Memory B cell (primary cell): Measurements from ENCODE around the gene MICU1.
"Not testable (repeated sequence)": the region's sequence is repeated elsewhere in the genome, so short reads cannot be mapped to it uniquely, and the experiment has no call there.

Experiments used
- ATAC-seq: fragments of 150-1000 bp; cut with Tn5 transposase; 2 replicates; pipeline ENCODE4 v1.10.0; 2021; ENCODE audit warnings: low read depth, mild to moderate bottlenecking, moderate library complexity
- DNase-seq, 2 donors: peaks; one replicate each; pipeline ENCODE4 v3.0.0; 2022; ENCODE audit warnings: low spot score in 2 of 2
- H3K27ac Mint-ChIP-seq: one replicate; pipeline ENCODE4 v1.8.0; 2022; ENCODE audit warnings: mild to moderate bottlenecking, moderate library complexity, mixed read lengths
- H3K27me3 Mint-ChIP-seq: one replicate; pipeline ENCODE4 v1.8.0; 2022; ENCODE audit warnings: mixed read lengths
- H3K36me3 Mint-ChIP-seq: one replicate; pipeline ENCODE4 v1.8.0; 2022; ENCODE audit warnings: mild to moderate bottlenecking, mixed read lengths
- H3K4me1 Mint-ChIP-seq: one replicate; pipeline ENCODE4 v1.8.0; 2022; ENCODE audit warnings: mixed read lengths
- H3K4me3 Mint-ChIP-seq: one replicate; pipeline ENCODE4 v1.8.0; 2022; ENCODE audit warnings: mild to moderate bottlenecking, moderate library complexity, mixed read lengths
- H3K9me3 Mint-ChIP-seq: one replicate; pipeline ENCODE4 v1.8.0; 2022; ENCODE audit warnings: mixed read lengths

MICU1 gene

DNA sequence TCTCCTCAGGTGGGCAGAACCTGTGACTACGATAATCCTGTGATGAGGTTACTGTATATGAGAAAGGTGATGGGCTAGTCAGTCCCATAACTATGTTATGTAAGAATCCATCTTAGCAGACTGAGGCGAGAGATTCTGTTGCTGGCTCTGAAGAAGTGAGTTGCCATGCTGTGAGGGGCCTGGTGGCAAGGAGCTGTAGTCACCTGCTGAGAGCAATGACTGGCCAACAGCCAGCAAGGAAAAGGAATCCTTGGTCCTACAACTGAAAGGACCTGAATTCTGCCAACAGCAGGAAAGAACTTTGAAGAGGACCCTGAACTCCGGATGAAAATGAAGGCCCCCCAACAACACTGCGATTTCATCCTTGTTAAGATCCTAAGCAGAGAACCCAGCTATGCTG lies 240.2 kb downstream of the MICU1 start:
- Mint-ChIP-seq H3K27me3 (no peaks in the 10 kb centered on the region), H3K36me3 (peaks cover 2% of the 10 kb centered on the region), H3K9me3 (no peaks in the 10 kb centered on the region), H3K4me3 (no peak overlapping the region), H3K27ac (no peak overlapping the region), H3K4me1 (peaks cover 2% of the 10 kb centered on the region)
- no peak for DNase-seq
- no peak for ATAC-seq

DNA sequence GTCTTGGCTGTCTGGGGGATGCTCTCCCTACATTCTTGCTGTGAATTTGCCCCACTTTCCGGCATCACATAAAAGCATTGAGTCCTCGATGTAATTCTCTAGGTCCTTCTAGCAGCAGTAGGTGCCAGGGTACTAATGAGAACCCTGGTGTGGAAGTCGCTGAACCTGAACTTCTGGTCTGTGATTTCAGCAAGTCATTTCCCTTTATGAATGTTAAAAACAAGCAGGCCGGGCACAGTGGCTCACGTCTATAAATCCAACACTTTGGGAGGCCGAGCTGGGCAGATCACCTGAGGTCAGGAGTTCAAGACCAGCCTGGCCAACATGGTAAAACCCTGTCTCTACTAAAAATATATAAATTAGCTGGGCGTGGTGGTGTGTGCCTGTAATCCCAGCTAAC lies 240.9 kb downstream of the MICU1 start:
- H3K27me3 Mint-ChIP-seq, H3K4me1 Mint-ChIP-seq, H3K9me3 Mint-ChIP-seq, DNase-seq, H3K36me3 Mint-ChIP-seq, ATAC-seq, H3K4me3 Mint-ChIP-seq, H3K27ac Mint-ChIP-seq: not testable (repeated sequence)

DNA sequence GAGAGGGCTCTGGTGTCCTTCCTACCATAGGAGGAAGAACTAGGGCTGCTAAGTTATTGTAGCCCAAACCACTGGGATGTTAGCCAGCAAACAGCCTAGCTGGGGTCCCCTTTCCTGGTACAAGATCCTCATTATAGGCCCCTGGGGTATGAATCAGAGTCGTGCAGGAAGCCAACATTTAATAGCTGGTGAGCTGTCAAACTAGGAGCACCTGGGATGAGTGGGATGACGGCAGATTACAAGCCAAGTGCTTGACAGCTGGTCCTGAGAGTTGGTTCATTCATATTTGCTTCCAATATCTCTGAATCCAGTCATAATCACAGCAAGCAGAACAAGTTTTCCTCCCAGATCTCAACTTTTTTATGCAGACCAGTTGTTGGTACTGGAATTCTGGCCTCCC lies 246.1 kb downstream of the MICU1 start:
- Mint-ChIP-seq H3K9me3 (no peaks in the 10 kb centered on the region), H3K4me1 (peaks cover under 1% of the 10 kb centered on the region), H3K27ac (peak overlapping the region; percentile 13), H3K36me3 (peaks cover 12% of the 10 kb centered on the region), H3K4me3 (no peak overlapping the region), H3K27me3 (no peaks in the 10 kb centered on the region)
- ATAC-seq (no peak), DNase-seq (no peak)

DNA sequence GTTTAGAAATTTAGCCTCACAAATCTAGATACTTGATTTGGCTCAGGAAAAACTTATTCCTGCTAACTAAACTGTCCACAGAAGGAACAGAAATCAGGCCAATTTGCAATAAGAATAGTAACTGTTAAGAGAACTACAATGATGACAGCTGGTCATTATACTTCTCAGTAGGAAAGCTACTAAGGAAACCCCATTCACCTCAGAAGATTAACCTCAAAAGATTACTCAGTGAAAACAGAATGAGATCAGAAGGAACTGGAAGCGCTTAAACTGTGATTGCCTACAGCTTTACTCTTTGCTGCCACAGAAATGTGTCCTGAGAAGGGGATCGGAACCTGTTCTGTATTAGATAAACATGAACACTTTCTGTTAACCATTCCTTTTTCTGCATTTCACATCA lies 246.8 kb downstream of the MICU1 start:
- Mint-ChIP-seq H3K27ac (peak overlapping the region; percentile 13), H3K4me3 (no peak overlapping the region), H3K27me3 (no peaks in the 10 kb centered on the region), H3K4me1 (no peaks in the 10 kb centered on the region), H3K9me3 (no peaks in the 10 kb centered on the region), H3K36me3 (peaks cover 14% of the 10 kb centered on the region)
- ATAC-seq (no peak), DNase-seq (no peak)

DNA sequence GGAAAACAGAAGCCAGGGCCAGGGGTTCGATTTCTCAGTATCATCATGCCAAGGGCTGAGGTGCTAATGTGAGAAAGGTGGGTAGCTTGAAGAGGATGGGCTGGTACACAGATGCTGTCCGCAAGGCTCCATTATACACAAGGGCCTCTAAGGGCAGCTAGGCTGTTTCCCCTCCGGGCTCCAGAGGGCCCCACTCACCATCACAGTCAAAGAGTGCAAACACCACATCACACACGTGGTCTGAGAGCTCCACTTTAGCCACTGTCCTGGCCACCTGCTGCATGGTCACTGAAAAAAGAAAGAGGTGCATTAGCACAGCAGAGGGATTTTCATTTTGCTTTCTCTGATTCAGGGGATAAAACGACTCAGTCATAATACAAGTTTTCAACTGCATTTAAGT lies 250.3 kb downstream of the MICU1 start:
- no peak for ATAC-seq
- DNase-seq = no peak
- H3K36me3 Mint-ChIP-seq = peaks cover 14% of the 10 kb centered on the region

DNA sequence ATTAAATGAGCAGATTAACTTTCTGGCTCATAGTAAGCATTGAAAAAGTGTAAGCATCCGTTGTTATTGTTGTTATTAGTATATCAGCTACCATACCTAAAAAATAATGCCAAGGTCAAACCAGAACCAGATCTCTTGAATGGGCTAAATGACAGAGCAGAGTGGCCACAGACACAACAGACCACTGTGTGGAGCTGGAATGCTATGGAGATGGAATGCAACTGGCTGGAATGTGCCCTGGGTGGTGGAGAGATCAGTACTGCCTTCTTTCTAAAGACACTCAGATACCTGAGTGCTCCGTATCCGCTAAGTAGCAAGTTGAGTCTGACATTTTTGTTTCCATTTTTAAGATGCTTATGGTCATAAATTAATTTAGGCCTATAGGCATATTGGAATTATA lies 250.7 kb downstream of the MICU1 start:
- Mint-ChIP-seq H3K27ac (no peak overlapping the region), H3K4me3 (no peak overlapping the region), H3K9me3 (no peaks in the 10 kb centered on the region), H3K36me3 (peaks cover 14% of the 10 kb centered on the region), H3K27me3 (no peaks in the 10 kb centered on the region), H3K4me1 (no peaks in the 10 kb centered on the region)
- DNase-seq (no peak), ATAC-seq (no peak)

More for the DNA sequence above, 250.3 kb downstream of the MICU1 start:
- Mint-ChIP-seq H3K27ac (no peak overlapping the region), H3K4me1 (no peaks in the 10 kb centered on the region), H3K27me3 (no peaks in the 10 kb centered on the region), H3K9me3 (no peaks in the 10 kb centered on the region), H3K4me3 (no peak overlapping the region)

DNA sequence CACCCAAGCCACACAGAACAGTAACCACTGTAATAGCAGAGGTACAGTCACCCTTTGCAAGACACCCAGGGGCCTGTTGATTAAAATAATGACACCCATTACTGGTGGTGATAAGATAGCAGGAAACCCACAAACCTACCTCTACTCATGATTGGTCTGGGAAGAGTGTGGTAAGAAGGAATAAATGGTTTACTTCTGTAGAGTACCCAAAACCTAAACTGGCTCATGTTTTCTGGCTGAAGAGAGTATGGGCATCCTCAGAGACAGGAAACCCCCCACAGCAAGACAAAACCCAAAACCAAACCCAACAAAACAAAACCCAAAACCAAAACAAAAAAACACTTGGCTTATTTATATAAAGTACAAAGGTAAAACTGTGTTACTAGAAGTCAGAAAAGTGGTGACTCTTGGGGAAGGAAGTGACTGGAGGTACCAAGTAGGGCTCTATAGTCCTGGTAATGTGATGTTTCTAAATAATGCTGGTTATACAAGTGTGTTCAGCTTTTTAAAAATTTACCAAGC lies 255.6 kb downstream of the MICU1 start:
- no peaks in the 10 kb centered on the region for H3K4me1 Mint-ChIP-seq
- no peak overlapping the region for H3K4me3 Mint-ChIP-seq

DNA sequence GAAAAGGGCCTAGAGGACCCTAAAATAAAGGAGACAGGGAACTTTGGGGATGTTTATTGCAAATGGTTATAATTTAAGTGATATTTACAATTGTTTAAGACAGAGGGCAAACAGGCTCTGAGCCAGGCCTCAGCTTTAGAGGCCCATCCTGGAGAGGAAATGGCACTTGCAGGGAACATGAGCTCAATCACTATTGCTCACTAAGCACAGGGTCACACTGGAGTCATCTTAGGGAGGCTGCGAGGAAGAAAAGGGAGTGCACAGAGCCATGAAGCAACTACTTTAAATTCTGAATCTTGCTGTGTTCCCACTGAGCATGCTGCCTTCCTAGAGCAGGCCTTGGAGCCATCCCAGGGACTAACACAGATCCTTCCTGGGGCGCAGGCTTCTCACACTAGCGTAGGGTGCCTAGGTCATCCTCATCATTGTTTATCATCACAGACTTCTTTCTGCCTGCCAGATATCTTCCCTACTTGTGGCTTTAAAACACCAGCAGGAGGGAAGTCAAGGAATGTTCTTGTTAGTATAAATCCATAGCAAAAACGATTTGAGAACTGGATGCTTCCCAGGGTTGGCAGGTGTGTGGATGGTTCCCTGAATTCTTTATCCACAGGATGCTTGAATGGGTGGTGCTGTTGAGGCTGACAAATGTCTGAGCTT lies 258.4 kb downstream of the MICU1 start:
- Mint-ChIP-seq H3K4me1 (peaks cover 5% of the 10 kb centered on the region), H3K27me3 (no peaks in the 10 kb centered on the region), H3K9me3 (no peaks in the 10 kb centered on the region), H3K36me3 (peaks cover 7% of the 10 kb centered on the region), H3K4me3 (no peak overlapping the region), H3K27ac (peak overlapping the region; percentile 50)
- DNase-seq (no peak), ATAC-seq (no peak)

More for the DNA sequence above, 255.6 kb downstream of the MICU1 start:
- no peaks in the 10 kb centered on the region for H3K27me3 Mint-ChIP-seq
- DNase-seq = no peak
- peaks cover 13% of the 10 kb centered on the region for H3K36me3 Mint-ChIP-seq
- no peak for ATAC-seq
- no peak overlapping the region for H3K27ac Mint-ChIP-seq
- no peaks in the 10 kb centered on the region for H3K9me3 Mint-ChIP-seq

DNA sequence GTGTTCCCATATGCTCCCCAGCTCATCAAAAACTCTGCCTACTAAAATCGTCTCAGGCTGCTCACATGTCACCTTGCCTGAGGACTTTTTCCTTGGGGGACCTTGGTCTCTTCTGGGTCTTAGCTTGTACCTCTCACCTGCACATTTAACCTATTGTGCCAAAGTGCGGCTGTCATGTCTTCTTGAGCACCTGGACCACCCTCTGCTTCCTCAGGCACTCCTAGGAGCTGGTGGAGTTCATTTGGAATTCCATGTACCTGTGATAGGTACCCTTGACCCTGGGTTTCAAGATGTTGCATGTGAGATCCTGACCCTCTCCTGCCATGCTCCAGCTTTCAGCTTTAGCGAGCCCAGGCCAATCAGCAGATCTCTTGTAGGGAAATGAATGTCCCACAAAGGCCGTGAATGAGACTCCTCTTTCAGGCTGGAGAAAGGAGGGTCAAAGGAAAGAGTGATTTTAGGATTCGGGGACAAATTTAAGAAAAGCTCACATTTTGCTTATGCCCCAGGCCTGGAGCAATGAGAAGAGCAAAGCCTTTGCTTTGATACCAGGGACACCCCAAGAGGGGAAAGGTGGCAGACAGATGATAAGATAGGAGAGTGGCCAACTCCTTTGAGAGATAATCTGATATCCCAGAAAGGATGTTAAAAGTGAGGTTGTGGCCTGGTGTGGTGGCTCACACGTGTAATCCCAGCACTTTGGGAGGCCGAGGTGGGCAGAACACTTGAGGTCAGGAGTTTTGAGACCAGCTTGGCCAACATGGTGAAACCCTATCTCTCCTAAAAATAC lies 260.6 kb downstream of the MICU1 start:
- Mint-ChIP-seq H3K4me3 (no peak overlapping the region), H3K27ac (no peak overlapping the region), H3K9me3 (no peaks in the 10 kb centered on the region)

DNA sequence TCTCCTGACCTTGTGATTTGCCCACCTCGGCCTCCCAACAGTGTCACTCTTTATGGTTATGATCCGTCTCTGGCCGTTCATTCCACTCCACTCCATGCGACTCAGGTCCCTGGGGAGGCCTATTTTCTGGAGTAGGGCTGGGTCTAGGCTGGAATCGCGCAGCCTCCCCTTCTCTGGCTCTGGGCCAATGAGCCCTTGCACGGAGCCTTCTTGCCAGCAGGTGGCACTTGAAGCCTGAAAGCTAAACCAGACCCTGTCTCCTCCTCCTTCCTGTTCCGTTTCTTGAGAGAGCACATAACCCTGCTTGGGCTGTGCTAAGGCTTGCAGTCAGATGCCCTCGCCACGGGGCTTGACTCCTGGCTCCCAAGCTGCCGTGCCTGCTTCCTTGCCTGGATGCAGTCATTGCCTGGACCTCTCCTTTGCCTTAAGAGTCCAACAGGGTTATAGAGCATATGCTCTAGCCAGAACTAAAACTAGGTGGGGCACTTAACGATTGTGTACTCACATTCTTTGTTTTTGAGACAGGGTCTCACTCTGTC lies 261.6 kb downstream of the MICU1 start:
- H3K27ac Mint-ChIP-seq = no peak overlapping the region
- DNase-seq = peak; percentile 84 to 86
- peak; percentile 100 for ATAC-seq
- no peaks in the 10 kb centered on the region for H3K9me3 Mint-ChIP-seq
- H3K36me3 Mint-ChIP-seq = peaks cover 7% of the 10 kb centered on the region
- peak overlapping the region; percentile 46 for H3K4me3 Mint-ChIP-seq
- peaks cover 5% of the 10 kb centered on the region for H3K4me1 Mint-ChIP-seq
- no peaks in the 10 kb centered on the region for H3K27me3 Mint-ChIP-seq

More for the DNA sequence above, 260.6 kb downstream of the MICU1 start:
- Mint-ChIP-seq H3K27me3 (no peaks in the 10 kb centered on the region), H3K4me1 (peaks cover 5% of the 10 kb centered on the region), H3K36me3 (peaks cover 7% of the 10 kb centered on the region)
- DNase-seq (no peak), ATAC-seq (no peak)

DNA sequence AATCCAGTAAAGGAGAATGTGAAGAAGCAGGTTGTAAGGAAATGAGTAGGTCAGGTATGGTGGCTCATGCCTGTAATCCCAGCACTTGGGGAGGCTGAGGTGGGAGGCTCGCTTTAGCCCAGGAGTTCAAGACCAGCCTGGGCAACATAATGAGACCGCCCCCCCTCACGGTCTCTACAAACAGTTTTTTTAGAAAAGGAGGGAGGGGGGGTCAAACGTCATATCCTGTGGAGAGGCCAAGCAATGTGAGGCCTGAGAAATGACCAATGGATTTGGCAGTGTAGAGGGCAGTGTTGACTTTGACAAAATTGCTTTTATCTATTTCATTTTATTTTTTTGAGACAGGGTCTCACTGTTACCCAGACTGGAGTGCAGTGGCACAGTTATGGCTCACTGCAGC lies 268.9 kb downstream of the MICU1 start:
- H3K9me3 Mint-ChIP-seq = no peaks in the 10 kb centered on the region
- ATAC-seq = no peak
- peaks cover 2% of the 10 kb centered on the region for H3K36me3 Mint-ChIP-seq
- H3K4me3 Mint-ChIP-seq = no peak overlapping the region
- H3K27me3 Mint-ChIP-seq = no peaks in the 10 kb centered on the region
- H3K4me1 Mint-ChIP-seq = peaks cover 13% of the 10 kb centered on the region
- no peak overlapping the region for H3K27ac Mint-ChIP-seq
- DNase-seq = no peak

DNA sequence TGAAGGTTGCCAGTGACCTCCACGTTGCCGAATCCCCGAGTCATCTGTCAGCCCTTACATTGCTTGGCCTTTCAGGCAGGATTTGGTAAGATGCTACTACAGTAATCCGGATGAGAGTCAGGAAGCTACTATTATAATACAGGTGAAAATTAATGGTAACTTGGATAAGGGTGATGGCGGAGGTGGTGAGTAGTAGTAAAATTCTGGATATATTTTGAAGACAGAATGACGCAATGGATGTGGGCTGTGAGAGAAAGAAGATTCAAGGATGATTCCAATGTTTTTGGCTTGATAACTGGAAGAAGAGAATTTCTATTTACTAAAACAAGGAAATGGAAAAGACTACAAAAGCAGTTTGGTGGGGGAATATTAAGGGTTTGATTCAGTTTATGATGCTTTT lies 269.8 kb downstream of the MICU1 start:
- peaks cover 8% of the 10 kb centered on the region for H3K36me3 Mint-ChIP-seq
- no peak overlapping the region for H3K27ac Mint-ChIP-seq
- no peak overlapping the region for H3K4me3 Mint-ChIP-seq
- peaks cover 21% of the 10 kb centered on the region for H3K4me1 Mint-ChIP-seq
- H3K9me3 Mint-ChIP-seq = no peaks in the 10 kb centered on the region
- no peak for ATAC-seq
- no peak for DNase-seq
- no peaks in the 10 kb centered on the region for H3K27me3 Mint-ChIP-seq

DNA sequence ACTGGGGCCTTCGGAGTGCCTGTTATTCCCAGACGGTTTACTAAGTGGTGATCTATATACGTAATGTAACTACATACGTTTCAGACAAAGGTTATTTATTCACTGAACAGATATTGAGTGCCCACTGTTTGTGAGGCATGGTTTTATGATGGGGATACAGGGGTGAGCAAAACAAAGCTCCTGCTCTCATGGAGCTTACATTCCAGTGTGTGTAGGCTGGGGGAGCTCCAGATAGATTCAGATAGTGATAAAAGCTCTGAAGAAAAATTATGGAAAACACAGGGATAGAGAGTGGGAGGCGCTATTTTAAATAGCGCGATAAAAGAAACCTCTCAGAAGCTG lies 270.7 kb downstream of the MICU1 start:
- Mint-ChIP-seq H3K9me3 (no peaks in the 10 kb centered on the region), H3K27ac (peak overlapping the region; percentile 95), H3K4me3 (peak overlapping the region; percentile 99), H3K4me1 (peaks cover 21% of the 10 kb centered on the region), H3K36me3 (peaks cover 8% of the 10 kb centered on the region), H3K27me3 (no peaks in the 10 kb centered on the region)
- DNase-seq (no peak), ATAC-seq (no peak)

DNA sequence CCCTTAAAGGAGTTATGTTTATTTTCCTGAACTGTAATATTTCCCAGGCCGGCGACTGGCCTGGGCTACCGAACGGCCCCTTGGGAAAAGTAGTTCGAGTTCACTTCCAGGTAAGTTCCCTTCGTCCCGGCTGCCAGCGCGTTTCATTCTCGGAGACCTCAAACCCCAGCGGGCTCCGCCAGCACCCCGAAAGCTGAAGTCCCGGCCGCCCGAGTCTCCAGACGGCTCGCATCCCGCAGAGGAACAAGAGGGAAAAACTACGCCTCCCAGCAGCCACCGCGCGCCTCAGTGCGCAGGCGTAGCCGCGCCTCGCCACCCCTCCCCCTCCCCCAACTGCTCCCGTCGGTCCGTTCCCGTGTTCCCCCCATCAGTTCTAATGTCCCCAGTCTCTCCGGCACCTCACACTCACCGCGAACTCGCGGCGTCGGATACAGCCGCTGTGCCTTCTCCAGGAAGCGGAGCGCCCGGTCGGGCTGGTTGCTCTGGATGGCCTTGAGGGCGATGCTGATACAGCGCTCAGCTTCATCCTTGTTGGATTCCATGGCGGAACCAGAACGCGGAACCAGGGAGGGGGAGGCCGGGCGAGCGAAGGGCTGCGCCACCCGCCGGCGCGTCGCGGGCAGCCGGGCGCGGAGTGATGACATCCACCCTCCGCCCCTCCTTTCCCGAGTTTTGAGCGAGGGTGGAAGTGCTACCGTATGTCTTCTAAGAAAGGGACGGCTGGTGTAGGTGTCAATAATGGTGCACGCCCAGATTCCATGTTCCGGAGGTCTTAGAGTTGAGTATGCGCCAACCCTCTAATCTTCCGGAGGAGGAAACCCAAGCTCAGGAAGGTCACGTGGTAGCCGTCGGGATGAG lies 271.3 kb downstream of the MICU1 start, which contains the start of gene DNAJB12:
Gene DNAJB12, minus strand, starts transcription at position 564 of the 858 bp plus-strand sequence. Its CDS starts 22 bp downstream, at position 542.
- no peaks in the 10 kb centered on the region for H3K9me3 Mint-ChIP-seq
- H3K4me1 Mint-ChIP-seq = peaks cover 24% of the 10 kb centered on the region
- peak; percentile 90 to 95 for DNase-seq
- peaks cover 12% of the 10 kb centered on the region for H3K36me3 Mint-ChIP-seq
- peak; percentile 85 for ATAC-seq
- no peaks in the 10 kb centered on the region for H3K27me3 Mint-ChIP-seq
- H3K4me3 Mint-ChIP-seq = peak within 1 kb of the TSS; percentile 99
- H3K27ac Mint-ChIP-seq = peak within 1 kb of the TSS; percentile 95
